Tibial nerve (tissue), 4 donors: Measurements from ENCODE around the gene RBM41. TPM values are rescaled to one million over a fixed set of nuclear protein-coding genes. Genes with fewer than 3 reads are reported as not detected.
A peak's percentile ranks its signal among the peaks of the same experiment; 100 is the strongest.
"Not testable (repeated sequence)": the region's sequence is repeated elsewhere in the genome, so short reads cannot be mapped to it uniquely, and the experiment has no call there.

Experiments used
- DNase-seq, 2 donors: peaks; one replicate each; pipeline ENCODE4 v3.0.0-alpha.2; 2019; ENCODE audit warnings: low spot score in 2 of 2
- H3K27ac ChIP-seq, 4 donors: fragments of 200-600 bp; sonication (generic) in 3 of 4; one replicate each; pipeline ENCODE4 v1.5.1; 2017 to 2019; ENCODE audit warnings: mild to moderate bottlenecking in 1 of 4
- H3K27me3 ChIP-seq, 2 donors: fragments of 200-600 bp; sonication (generic) in 1 of 2; one replicate each; pipeline versions ENCODE4 v1.5.1 to v1.6.0; 2017 to 2019
- H3K36me3 ChIP-seq, 3 donors: fragments of 200-600 bp; sonication (generic); one replicate each; pipeline ENCODE4 v1.5.1; 2018 to 2019
- H3K4me1 ChIP-seq, 4 donors: fragments of 200-600 bp; sonication (generic) in 3 of 4; one replicate each; pipeline ENCODE4 v1.5.1; 2017 to 2019
- H3K4me3 ChIP-seq, 4 donors: fragments of 200-600 bp; sonication (generic) in 3 of 4; one replicate each; pipeline ENCODE4 v1.5.1; 2017 to 2019; ENCODE audit warnings: mild to moderate bottlenecking in 1 of 4, moderate library complexity in 1 of 4
- H3K9me3 ChIP-seq, 4 donors: fragments of 200-600 bp; sonication (generic) in 3 of 4; one replicate each; pipeline ENCODE4 v1.5.1; 2017 to 2019
- EP300 ChIP-seq, 2 donors: sonication (generic); formaldehyde crosslinking; IDR thresholded peaks; one replicate each; pipeline ENCODE4 v1.6.1; 2017; ENCODE audit warnings: antibody characterized with exemption in 2 of 2, mild to moderate bottlenecking in 1 of 2
- POLR2A ChIP-seq, 2 donors: fragments of 450-650 bp; IDR thresholded peaks; one replicate each; pipeline ENCODE4 v1.6.1; 2017; ENCODE audit warnings: antibody characterized with exemption in 2 of 2, mild to moderate bottlenecking in 2 of 2, moderate library complexity in 2 of 2
- WGBS, 2 donors: methylation state at CpG; one replicate each; pipeline ENCODE4 v1.1.5; 2018; 5-methylcytosine and 5-hydroxymethylcytosine counted together
- total RNA-seq, 4 donors: library from RNA; depleted of rRNA; stranded (reverse); fragments of >200 nt; gene quantifications; one replicate each; pipeline ENCODE4 v1.1.0, GENCODE V29; 2016
- TF ChIP-seq, protein P1 (sequence below), 5 experiments: fragments of 200-600 bp in 3 of 5; fragments of 450-650 bp in 2 of 5; sonication (generic) in 3 of 5; IDR thresholded peaks; one replicate each; pipeline ENCODE4 v1.5.1; 2016 to 2019; ENCODE audit warnings: antibody characterized with exemption in 5 of 5, mild to moderate bottlenecking in 3 of 5, moderate library complexity in 2 of 5

The RBM41 gene
- 10 to 100 TPM; 10.8 to 19.7 (median 16.6) TPM for total RNA-seq

DNA sequence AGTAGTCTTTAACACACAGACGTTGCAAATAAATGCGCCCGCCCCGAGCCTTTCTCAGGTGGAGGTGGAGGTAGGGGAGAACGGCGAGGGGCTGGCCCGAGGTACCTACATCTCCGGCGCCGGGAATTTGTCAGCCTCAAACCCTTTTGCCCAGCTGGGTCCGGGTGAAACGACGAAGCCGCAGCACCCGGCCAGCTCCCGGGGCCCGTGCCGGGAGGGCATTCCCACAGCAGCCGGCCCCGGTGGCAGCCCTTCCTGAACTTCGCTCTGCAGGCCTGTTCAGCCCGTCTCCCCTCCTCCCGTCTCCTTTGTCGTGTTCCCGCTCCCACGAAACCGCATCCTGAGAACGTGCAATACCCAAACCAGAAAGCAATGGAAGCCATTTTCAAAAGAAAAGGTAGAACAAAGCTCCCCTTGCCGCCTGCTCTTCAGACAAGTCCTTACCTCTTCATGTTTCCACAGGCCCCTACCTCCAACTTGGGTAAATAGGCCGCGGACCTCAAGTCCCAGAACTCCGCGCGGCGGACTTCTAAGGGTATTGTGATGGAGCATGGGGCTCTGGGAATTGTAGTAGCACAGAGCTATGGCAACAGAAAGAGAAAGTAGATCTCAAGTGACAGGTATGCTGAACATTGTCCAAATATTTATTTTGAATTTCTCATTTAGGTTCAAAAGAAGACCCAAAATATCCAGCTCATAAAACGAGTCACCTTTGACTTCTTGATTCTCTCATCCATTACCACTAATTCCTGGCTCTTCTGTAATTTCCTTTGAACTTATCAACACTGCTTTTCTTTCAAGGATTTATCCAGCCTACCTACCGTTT, at the start of gene RBM41:
RBM41 (minus strand) TSS at position 501 of the 826 bp plus-strand sequence; CDS start at position 452, 49 bp downstream.
- TF ChIP-seq POLR2A (IDR thresholded peaks at IDR 0.05) (peak in 1 of 2 donors; percentile 19), EP300 (IDR thresholded peaks at IDR 0.05) (peak in 1 of 2 donors; percentile 61)
- TF ChIP-seq, protein P1, sequence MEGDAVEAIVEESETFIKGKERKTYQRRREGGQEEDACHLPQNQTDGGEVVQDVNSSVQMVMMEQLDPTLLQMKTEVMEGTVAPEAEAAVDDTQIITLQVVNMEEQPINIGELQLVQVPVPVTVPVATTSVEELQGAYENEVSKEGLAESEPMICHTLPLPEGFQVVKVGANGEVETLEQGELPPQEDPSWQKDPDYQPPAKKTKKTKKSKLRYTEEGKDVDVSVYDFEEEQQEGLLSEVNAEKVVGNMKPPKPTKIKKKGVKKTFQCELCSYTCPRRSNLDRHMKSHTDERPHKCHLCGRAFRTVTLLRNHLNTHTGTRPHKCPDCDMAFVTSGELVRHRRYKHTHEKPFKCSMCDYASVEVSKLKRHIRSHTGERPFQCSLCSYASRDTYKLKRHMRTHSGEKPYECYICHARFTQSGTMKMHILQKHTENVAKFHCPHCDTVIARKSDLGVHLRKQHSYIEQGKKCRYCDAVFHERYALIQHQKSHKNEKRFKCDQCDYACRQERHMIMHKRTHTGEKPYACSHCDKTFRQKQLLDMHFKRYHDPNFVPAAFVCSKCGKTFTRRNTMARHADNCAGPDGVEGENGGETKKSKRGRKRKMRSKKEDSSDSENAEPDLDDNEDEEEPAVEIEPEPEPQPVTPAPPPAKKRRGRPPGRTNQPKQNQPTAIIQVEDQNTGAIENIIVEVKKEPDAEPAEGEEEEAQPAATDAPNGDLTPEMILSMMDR (IDR thresholded peaks at IDR 0.05): no peak
- peaks cover 0 to 12% of the 10 kb centered on the region in 2 donors for H3K27me3 ChIP-seq
- peak; percentile 61 to 70 for DNase-seq
- peak within 1 kb of the TSS; percentile 35 to 84 (median 60) for H3K27ac ChIP-seq
- H3K9me3 ChIP-seq: no peaks in the 10 kb centered on the region
- H3K4me1 ChIP-seq: peaks cover 0 to 12% (median 2%) of the 10 kb centered on the region in 4 donors
- H3K36me3 ChIP-seq: peaks cover 0 to 19% (median 0%) of the 10 kb centered on the region in 3 donors
- WGBS, 2 donors: 1 to 40% methylated on average over 15 to 37 of the region's 37 CpGs
- H3K4me3 ChIP-seq: peak within 1 kb of the TSS; percentile 37 to 69 (median 60)

- DNase-seq: no peak
- Histone ChIP-seq H3K9me3 (no peaks in the 10 kb centered on the region), H3K27me3 (no peaks in the 10 kb centered on the region), H3K4me3 (no peak overlapping the region), H3K27ac (no peak overlapping the region), H3K36me3 (no peaks in the 10 kb centered on the region), H3K4me1 (no peaks in the 10 kb centered on the region)
- TF ChIP-seq EP300 (IDR thresholded peaks at IDR 0.05): no peak
- TF ChIP-seq, protein P1 (IDR thresholded peaks at IDR 0.05): no peak
- TF ChIP-seq POLR2A (IDR thresholded peaks at IDR 0.05): no peak
Observed at GRCh38 chrX:107168257-107168656, 49.6 kb upstream of the RBM41 start.

- TF ChIP-seq, protein P1 (IDR thresholded peaks at IDR 0.05): no peak
- TF ChIP-seq POLR2A (IDR thresholded peaks at IDR 0.05) (no peak), EP300 (IDR thresholded peaks at IDR 0.05) (no peak)
- DNase-seq: no peak
- Histone ChIP-seq H3K9me3 (no peaks in the 10 kb centered on the region), H3K36me3 (no peaks in the 10 kb centered on the region), H3K27me3 (no peaks in the 10 kb centered on the region), H3K4me1 (no peaks in the 10 kb centered on the region), H3K27ac (no peak overlapping the region), H3K4me3 (no peak overlapping the region)
- 89 to 90% methylated on average over 3 of the region's 3 CpGs for WGBS, 2 donors
Observed at GRCh38 chrX:107167163-107167921, 48.7 kb upstream of the RBM41 start.

GRCh38 chrX:107157618-107158017, 39.0 kb upstream of the RBM41 start:
- H3K9me3 ChIP-seq, H3K27ac ChIP-seq, H3K4me3 ChIP-seq, DNase-seq, H3K36me3 ChIP-seq, H3K4me1 ChIP-seq: not testable (repeated sequence)
- 81 to 96% methylated on average over 3 of the region's 4 CpGs for WGBS, 2 donors
- peaks cover 0 to 11% of the 10 kb centered on the region in 2 donors for H3K27me3 ChIP-seq

DNA sequence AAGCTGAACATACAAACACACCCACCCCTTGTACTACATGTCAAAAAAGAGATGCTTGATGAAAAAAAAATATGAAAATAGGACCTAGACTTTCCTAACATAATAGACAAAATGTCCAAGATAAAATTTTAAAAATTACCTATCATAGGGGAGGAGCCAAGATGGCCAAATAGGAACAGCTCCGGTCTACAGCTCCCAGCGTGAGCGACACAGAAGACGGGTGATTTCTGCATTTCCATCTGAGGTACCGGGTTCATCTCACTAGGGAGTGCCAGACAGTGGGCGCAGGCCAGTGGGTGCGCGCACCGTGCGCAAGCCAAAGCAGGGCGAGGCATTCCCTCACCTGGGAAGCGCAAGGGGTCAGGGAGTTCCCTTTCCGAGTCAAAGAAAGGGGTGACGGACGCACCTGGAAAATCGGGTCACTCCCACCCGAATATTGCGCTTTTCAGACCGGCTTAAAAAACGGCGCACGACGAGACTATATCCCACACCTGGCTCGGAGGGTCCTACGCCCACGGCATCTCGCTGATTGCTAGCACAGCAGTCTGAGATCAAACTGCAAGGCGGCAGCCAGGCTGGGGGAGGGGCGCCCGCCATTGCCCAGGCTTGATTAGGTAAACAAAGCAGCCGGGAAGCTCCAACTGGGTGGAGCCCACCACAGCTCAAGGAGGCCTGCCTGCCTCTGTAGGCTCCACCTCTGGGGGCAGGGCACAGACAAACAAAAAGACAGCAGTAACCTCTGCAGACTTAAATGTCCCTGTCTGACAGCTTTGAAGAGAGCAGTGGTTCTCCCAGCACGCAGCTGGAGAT, 37.2 kb upstream of the RBM41 start:
- not testable (repeated sequence) for H3K9me3 ChIP-seq, H3K36me3 ChIP-seq, H3K27ac ChIP-seq, DNase-seq, H3K4me1 ChIP-seq
- Histone ChIP-seq H3K4me3 (peak overlapping the region in 2 of 4 donors; percentile 9 to 12), H3K27me3 (peaks cover 0 to 11% of the 10 kb centered on the region in 2 donors)
- WGBS, 2 donors: 30 to 58% methylated on average over 5 to 30 of the region's 32 CpGs
